Effector memory CD8-positive, alpha-beta T cell (primary cell): ENCODE data around the gene OPN1MW3.
"Not testable (repeated sequence)": the region's sequence is repeated elsewhere in the genome, so short reads cannot be mapped to it uniquely, and the experiment has no call there.

Experiments
- ATAC-seq: fragments of 150-1000 bp; cut with Tn5 transposase; replicated peaks from 2 replicates; pipeline ENCODE4 v1.10.0; 2021; ENCODE audit warnings: mild to moderate bottlenecking, moderate library complexity
- DNase-seq, 3 experiments: peaks; one replicate each; pipeline ENCODE4 v3.0.0; 2021
- H3K27ac Mint-ChIP-seq, 2 donors: one replicate each; pipeline ENCODE4 v1.8.0; 2022; ENCODE audit warnings: mild to moderate bottlenecking in 2 of 2, mixed read lengths in 2 of 2, moderate library complexity in 2 of 2
- H3K27me3 Mint-ChIP-seq, 2 donors: one replicate each; pipeline ENCODE4 v1.8.0; 2022; ENCODE audit warnings: mixed read lengths in 2 of 2
- H3K36me3 Mint-ChIP-seq: one replicate; pipeline ENCODE4 v1.8.0; 2022; ENCODE audit warnings: mild to moderate bottlenecking, moderate library complexity, mixed read lengths; ENCODE audit not compliant: insufficient read depth
- H3K4me1 Mint-ChIP-seq, 2 donors: one replicate each; pipeline ENCODE4 v1.8.0; 2022; ENCODE audit warnings: low read depth in 2 of 2, mixed read lengths in 2 of 2
- H3K4me3 Mint-ChIP-seq, 2 donors: one replicate each; pipeline ENCODE4 v1.8.0; 2022; ENCODE audit warnings: mild to moderate bottlenecking in 2 of 2, mixed read lengths in 2 of 2, moderate library complexity in 2 of 2
- H3K9me3 Mint-ChIP-seq, 2 donors: one replicate each; pipeline ENCODE4 v1.8.0; 2022; ENCODE audit warnings: mixed read lengths in 2 of 2

OPN1MW3 gene

DNA sequence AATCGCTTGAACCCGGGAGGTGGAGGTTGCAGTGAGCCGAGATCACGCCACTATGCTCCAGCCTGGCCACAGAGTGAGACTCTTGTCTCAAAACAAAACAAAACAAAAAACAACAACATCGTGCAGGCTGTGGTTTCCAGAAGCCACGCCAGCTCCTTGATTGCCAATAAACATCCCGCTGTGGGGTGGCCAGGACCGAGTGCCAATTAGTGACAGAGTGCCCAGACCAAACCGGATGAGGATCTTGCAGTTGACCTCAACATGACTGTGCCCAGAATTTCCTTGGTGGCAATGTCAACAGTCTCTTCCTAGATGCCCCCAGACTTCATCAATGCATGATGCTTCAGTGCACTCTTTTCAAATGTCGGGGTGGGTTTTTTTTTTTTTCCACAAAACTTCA is 1.3 kb downstream of the OPN1MW3 start:
- not testable (repeated sequence) for H3K9me3 Mint-ChIP-seq, H3K4me3 Mint-ChIP-seq, H3K27me3 Mint-ChIP-seq, H3K36me3 Mint-ChIP-seq, H3K4me1 Mint-ChIP-seq, H3K27ac Mint-ChIP-seq, DNase-seq
- ATAC-seq, result peak; percentile 88

DNA sequence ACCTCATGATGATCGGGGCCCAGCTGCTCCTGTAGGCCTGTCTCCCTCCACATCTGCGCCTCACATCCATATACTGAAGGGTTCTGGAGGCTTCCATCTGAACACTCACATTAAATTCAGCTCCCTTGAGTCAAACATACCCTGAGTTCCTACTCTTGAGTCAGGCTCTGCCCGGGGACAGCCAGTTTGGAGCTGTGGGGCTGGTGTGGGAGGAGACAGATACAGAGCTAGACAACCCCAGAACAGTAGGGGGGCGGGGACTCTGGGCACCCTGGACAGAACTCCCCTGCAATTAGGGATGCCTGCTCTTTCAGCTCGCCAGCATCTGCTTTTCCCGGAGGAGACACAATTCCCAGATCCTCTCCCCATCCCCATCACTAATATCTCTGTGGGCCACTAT is 5.7 kb downstream of the OPN1MW3 start:
- ATAC-seq, H3K27ac Mint-ChIP-seq, H3K4me1 Mint-ChIP-seq, H3K36me3 Mint-ChIP-seq, H3K9me3 Mint-ChIP-seq, DNase-seq, H3K27me3 Mint-ChIP-seq, H3K4me3 Mint-ChIP-seq: not testable (repeated sequence)

DNA sequence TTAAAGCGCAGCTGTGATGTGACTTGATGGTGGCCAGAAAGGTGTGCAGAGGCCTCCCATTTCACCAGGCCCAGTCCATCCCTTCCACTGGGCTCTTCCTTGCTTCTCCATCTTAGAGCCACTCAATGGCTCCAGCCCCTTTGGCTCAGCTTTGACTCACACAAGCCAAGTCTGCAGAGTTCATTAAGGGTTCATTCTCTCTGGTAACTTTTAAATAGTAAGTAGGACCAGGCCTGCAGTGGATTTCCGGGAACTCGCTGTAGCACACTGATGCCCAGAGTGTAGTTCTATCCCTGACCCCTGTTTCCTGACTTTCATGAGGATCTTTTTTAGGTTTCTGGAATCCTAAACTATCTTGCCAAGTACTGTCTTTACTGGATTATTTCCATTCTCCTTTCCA is 11.9 kb downstream of the OPN1MW3 start:
- not testable (repeated sequence) for H3K36me3 Mint-ChIP-seq, DNase-seq, ATAC-seq, H3K27ac Mint-ChIP-seq, H3K9me3 Mint-ChIP-seq, H3K27me3 Mint-ChIP-seq, H3K4me1 Mint-ChIP-seq, H3K4me3 Mint-ChIP-seq

DNA sequence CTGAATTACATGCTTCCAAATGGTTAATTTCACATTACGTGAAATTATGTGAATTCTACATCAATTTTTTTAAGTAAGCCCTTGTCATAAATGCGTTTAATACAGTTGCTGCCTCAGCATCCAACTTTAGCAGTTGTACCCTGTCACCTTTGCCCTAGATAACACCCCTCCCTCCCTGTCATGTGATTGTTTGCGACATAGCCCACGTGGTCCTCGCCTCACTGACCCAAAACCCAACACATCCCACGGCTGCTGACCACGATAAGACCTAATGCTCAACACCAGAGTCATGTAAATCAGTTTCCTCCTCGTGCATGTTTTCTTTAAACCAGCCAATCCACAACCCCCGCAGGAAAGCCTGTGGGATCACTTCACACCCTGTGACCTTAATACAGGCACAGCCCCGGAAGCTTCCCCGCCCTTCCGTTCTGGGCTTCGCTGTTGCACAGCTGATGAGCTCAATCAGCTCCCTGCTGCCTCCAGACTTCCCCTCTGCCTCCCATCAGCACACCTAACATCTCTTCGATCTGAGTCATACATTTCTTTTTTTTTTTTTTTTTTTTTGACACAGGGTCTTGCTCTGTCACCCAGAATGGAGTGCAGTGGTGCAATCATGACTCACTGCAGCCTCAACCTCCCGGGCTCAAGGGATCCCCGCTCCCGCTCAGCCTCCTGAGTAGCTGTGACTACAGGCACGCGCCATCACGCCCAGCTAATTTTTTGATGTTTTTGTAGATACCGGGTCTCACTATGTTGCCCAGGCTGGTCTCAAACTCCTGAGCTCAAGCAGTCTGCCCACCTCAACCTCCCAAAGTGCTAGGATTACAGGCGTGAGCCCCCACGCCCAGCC is 27.3 kb downstream of the OPN1MW3 start:
- not testable (repeated sequence) for H3K36me3 Mint-ChIP-seq, DNase-seq, H3K4me1 Mint-ChIP-seq, H3K27ac Mint-ChIP-seq, H3K9me3 Mint-ChIP-seq, H3K27me3 Mint-ChIP-seq, H3K4me3 Mint-ChIP-seq
- peak; percentile 89 for ATAC-seq

DNA sequence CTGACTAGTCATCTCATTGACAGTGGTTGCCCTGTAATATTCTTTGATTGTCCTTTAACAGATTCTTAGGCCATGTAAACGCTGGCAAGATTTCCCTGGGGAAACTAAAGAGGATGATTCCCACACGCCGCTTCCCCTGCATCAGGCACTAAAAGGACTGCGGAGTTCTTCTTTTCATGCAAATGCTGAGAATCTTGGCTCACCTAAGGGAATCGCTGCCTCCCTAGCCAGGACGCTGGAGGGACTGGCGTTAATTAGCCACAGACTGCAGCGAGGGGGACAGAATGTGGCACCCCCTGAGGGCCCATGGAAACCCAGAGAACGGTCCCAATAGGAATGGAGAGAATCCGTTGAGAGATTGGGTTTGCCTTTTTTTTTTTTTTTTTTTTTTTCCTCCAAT is 29.0 kb downstream of the OPN1MW3 start:
- not testable (repeated sequence) for H3K27me3 Mint-ChIP-seq, DNase-seq, ATAC-seq, H3K36me3 Mint-ChIP-seq, H3K27ac Mint-ChIP-seq, H3K9me3 Mint-ChIP-seq, H3K4me3 Mint-ChIP-seq, H3K4me1 Mint-ChIP-seq

DNA sequence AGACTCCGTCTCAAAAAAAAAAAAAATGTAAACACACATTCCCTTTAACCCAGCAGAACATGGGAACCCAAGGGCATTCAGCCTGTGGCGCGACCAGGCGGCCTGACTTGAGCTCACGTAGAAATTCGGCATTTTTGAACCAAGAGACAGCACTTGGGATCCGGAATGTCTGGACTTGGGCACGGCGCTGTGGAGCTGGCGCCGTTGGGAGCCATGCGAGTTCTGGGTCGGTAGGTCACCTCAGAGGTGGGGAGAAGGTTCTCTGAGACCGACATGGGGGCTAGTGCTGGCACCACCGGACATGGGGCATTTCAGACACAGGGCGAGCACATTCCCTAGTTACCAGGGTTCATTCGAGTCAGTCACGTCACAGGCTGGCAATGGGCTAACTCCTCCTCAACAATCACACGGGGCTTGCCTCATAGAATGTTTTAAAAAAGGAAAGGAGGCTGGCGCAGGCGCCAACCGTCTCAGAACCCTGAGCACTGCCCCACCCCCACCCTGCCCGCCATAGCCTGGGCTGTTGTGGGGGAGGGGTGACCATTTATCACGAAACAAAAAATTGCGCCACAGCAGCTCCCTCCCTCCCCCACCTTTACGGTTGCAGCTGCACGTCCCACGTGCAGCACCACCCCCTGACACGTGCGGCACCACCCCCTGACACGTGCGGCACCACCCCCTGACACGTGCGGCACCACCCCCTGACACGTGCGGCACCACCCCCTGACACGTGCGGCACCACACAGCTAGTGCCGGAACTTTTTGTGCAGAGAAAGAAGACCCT is 37.6 kb downstream of the OPN1MW3 start, which contains the start of gene TEX28:
TSS of gene TEX28 (minus strand) at position 334 of the 784 bp plus-strand sequence. CDS start 3,007 bp downstream, outside the sequence.
- H3K27me3 Mint-ChIP-seq, result no peaks in the 10 kb centered on the region
- no peak within 1 kb of the TSS for H3K4me3 Mint-ChIP-seq
- ATAC-seq (no peak), DNase-seq (no peak)
- no peaks in the 10 kb centered on the region for H3K4me1 Mint-ChIP-seq
- H3K27ac Mint-ChIP-seq, result no peak within 1 kb of the TSS
- no peaks in the 10 kb centered on the region for H3K36me3 Mint-ChIP-seq
- no peaks in the 10 kb centered on the region for H3K9me3 Mint-ChIP-seq

DNA sequence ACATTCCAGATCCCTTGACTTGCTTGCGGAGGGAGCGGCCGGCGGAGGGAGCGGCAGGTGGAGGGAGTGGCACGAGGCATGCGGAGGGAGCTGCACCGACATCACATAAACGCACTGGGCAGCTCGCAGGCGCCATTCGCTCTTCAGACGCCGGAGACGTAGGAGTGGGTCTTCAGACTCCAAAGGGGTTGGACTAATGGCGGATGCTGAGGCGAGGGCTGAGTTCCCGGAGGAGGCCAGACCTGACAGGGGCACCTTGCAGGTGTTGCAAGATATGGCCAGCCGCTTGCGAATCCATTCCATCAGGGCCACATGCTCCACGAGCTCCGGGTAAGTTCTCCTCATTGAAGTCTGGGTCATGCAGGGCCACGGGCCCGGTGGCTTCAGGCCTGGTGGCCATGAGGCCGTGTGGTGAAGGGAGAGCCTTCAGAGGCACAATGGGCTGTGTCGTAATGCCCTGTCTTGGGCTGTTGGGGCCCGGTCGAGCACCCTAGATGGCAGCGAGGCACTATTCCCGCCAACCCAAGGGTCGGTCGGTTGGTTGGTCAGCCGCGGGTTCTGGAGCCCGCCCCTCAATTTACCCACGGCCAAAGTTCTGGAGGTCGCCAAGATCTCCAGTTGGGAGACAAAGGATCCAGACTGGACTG is 38.4 kb downstream of the OPN1MW3 start, which contains the start of gene TKTL1:
TSS of gene TKTL1 (plus strand) at position 132 of the 647 bp plus-strand sequence. CDS start at position 197, 65 bp downstream.
- Mint-ChIP-seq H3K9me3 (no peaks in the 10 kb centered on the region), H3K27ac (no peak within 1 kb of the TSS), H3K27me3 (no peaks in the 10 kb centered on the region), H3K4me1 (peaks cover 0 to 2% of the 10 kb centered on the region in 2 donors), H3K4me3 (no peak within 1 kb of the TSS), H3K36me3 (no peaks in the 10 kb centered on the region)
- DNase-seq (no peak), ATAC-seq (no peak)

DNA sequence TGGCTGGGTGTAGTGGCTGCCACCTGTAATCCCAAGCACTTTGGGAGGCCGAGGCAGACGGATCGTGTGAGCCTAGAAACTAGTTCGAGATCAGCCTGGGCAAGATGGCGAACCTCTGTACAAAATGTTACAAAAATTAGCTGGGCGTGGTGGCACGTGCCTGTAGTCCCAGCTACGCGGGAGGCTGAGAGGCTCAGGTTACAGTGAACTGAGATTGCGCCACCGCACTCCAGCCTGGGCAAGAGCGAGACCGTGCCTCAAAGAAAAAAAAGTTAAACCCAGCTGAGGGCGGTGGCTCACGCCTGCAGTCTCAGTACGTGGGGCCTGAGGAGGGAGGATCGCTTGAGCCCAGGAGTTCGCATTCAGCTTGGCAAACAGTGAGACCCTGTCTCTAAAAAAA is 39.3 kb downstream of the OPN1MW3 start:
- DNase-seq (no peak), ATAC-seq (no peak)
- Mint-ChIP-seq H3K9me3 (no peaks in the 10 kb centered on the region), H3K36me3 (no peaks in the 10 kb centered on the region), H3K27me3 (no peaks in the 10 kb centered on the region), H3K4me3 (no peak overlapping the region), H3K4me1 (peaks cover 0 to 2% of the 10 kb centered on the region in 2 donors), H3K27ac (no peak overlapping the region)

DNA sequence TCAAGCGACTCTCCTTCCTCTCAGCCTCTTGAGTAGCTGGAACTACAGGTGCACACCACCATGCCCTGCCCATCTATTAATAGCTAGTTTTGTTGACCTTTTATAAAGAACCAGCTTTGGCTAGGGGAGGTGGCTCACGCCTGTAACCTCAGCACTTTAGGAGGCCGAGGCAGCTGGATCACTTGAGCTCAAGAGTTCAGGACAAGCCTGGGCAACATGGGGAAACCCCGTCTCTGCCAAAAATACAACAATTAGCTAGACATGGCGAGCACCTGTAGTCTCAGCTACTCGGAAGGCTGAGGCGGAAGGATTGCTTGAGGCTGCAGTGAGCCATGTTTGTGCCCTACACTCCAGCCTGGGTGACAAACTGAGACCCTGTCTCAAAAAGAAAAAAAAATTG is 40.9 kb downstream of the OPN1MW3 start:
- H3K9me3 Mint-ChIP-seq, result no peaks in the 10 kb centered on the region
- H3K36me3 Mint-ChIP-seq, result no peaks in the 10 kb centered on the region
- no peak overlapping the region for H3K4me3 Mint-ChIP-seq
- DNase-seq (no peak), ATAC-seq (no peak)
- no peaks in the 10 kb centered on the region for H3K27me3 Mint-ChIP-seq
- H3K4me1 Mint-ChIP-seq, result peaks cover 0 to 2% of the 10 kb centered on the region in 2 donors
- no peak overlapping the region for H3K27ac Mint-ChIP-seq

DNA sequence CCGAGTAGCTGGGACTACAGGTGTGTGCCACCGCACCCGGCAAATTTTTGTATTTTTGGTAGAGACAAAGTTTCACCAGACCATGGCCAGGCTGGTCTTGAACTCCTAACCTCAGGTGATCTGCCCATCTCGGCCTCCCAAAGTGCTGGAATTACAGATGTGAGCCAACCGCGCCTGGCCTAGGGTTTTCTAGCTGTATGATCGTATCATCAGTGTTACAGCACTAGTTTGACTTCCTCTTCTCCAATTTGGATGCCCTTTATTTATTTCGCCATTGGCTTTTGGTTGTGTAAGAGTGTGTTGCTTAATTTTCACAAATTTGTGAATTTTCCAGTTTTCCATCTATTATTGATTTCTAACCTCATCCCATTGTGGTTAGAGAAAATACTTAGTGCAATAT is 43.4 kb downstream of the OPN1MW3 start:
- H3K27ac Mint-ChIP-seq, result no peak overlapping the region
- no peak overlapping the region for H3K4me3 Mint-ChIP-seq
- DNase-seq (no peak), ATAC-seq (no peak)
- H3K4me1 Mint-ChIP-seq, result peaks cover 0 to 8% of the 10 kb centered on the region in 2 donors
- H3K27me3 Mint-ChIP-seq, result no peaks in the 10 kb centered on the region
- no peaks in the 10 kb centered on the region for H3K36me3 Mint-ChIP-seq
- no peaks in the 10 kb centered on the region for H3K9me3 Mint-ChIP-seq

DNA sequence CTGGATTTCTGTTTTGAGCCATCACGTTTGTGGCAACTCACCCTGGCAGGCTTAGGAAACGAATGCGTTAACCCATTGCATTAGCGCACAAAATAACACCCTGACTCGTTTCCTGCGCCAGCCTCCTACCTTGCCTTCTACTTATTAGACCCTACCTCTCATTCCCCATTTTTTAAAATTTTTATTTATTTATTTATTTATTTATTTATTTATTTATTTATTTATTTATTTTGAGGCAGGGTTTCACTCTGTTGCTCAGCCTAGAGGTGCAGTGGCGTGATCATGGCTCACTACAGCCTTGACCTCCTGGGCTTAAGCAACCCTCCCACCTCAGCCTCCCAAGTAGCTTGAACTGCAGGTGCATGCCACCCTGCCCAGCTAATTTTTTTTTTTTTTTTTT is 45.6 kb downstream of the OPN1MW3 start:
- not testable (repeated sequence) for DNase-seq, H3K36me3 Mint-ChIP-seq, H3K27me3 Mint-ChIP-seq, H3K9me3 Mint-ChIP-seq, ATAC-seq, H3K27ac Mint-ChIP-seq, H3K4me3 Mint-ChIP-seq
- H3K4me1 Mint-ChIP-seq, result peaks cover 7 to 15% of the 10 kb centered on the region in 2 donors

DNA sequence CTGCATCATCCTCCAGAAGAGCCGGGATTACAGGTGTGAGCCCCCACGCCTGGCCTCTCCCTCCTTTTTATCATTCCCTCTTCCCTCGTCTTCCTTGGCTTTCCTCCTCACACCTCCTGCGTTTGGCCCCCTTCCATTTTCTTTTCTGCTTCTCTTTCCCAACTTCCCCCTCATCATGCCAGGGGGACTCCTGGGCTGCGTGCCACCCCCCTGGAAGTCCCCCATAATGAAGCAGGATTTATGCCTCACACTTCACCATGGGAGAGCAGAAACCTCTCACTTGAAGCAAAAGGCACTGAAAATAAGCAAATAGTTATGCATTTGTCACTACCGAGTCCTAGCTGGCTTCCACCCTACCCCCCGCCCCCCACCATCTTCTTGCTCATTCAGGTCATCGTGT is 46.1 kb downstream of the OPN1MW3 start:
- no peak overlapping the region for H3K4me3 Mint-ChIP-seq
- H3K4me1 Mint-ChIP-seq, result peaks cover 12 to 19% of the 10 kb centered on the region in 2 donors
- DNase-seq (no peak), ATAC-seq (no peak)
- no peaks in the 10 kb centered on the region for H3K9me3 Mint-ChIP-seq
- H3K27me3 Mint-ChIP-seq, result no peaks in the 10 kb centered on the region
- H3K27ac Mint-ChIP-seq, result no peak overlapping the region
- no peaks in the 10 kb centered on the region for H3K36me3 Mint-ChIP-seq

DNA sequence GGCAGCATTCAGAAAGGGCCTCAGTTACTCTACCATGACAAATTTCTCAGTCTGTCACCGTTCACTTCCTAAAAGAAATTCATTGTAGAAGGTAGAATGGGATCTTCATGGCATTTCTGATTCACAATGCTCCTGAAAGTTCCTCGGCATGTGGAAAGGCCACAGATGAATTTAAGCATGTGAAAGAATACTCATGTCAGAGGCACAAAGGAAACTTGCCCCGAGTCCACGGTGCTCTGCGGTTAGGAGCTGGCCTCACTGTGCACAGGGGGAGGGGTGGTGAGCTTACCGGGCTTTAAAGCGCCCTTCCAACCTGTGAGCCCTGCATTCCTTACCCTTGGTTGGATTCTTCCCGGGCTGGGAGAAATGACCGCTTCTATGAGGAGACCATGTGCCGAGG is 47.5 kb downstream of the OPN1MW3 start:
- ATAC-seq (no peak), DNase-seq (no peak)
- H3K4me3 Mint-ChIP-seq, result no peak overlapping the region
- H3K27ac Mint-ChIP-seq, result peak overlapping the region in 1 of 2 donors; percentile 36
- no peaks in the 10 kb centered on the region for H3K27me3 Mint-ChIP-seq
- no peaks in the 10 kb centered on the region for H3K9me3 Mint-ChIP-seq
- H3K36me3 Mint-ChIP-seq, result no peaks in the 10 kb centered on the region
- peaks cover 13 to 27% of the 10 kb centered on the region in 2 donors for H3K4me1 Mint-ChIP-seq
